ENCODE data around the gene TTC19. TPM values are rescaled to one million over a fixed set of nuclear protein-coding genes. Genes with fewer than 3 reads are reported as not detected.

Gene TTC19
- total and polyA plus RNA-seq, 2 experiments from 2014 or later: 30.3 to 93.5 TPM

- TF ChIP-seq ZNF462 (CRISPR knock-in tag; IDR thresholded peaks at IDR 0.05): no peak
- TF ChIP-seq EZH2 (IDR thresholded peaks at IDR 0.05; ENCODE audit: low read depth, unreplicated experiment): no peak
- no peak for TF ChIP-seq CTCF (conservative IDR thresholded peaks at IDR 0.05; ENCODE audit: low read depth in 2 of 2)
- TF ChIP-seq JUNB (IDR thresholded peaks at IDR 0.05; ENCODE audit: unreplicated experiment): no peak
- no peak for TF ChIP-seq ZNF114 (CRISPR knock-in tag; IDR thresholded peaks at IDR 0.05)
These were observed 41.9 kb upstream of the TTC19 start (continued) for GRCh38 chr17:15957608-15958307.

- TF ChIP-seq ZNF331 (CRISPR knock-in tag; IDR thresholded peaks at IDR 0.05; ENCODE audit: low read depth): no peak
- no peak for TF ChIP-seq POLR2AphosphoS5 (IDR thresholded peaks at IDR 0.05; ENCODE audit: low read depth)
- no peak for TF ChIP-seq STAT1 (IDR thresholded peaks at IDR 0.05; ENCODE audit: unreplicated experiment)
- no peak for TF ChIP-seq JUNB (IDR thresholded peaks at IDR 0.05; ENCODE audit: unreplicated experiment)
- no peak for TF ChIP-seq REST (IDR thresholded peaks at IDR 0.05; ENCODE audit: unreplicated experiment)
- TF ChIP-seq CREB1 (CRISPR knock-in tag; IDR thresholded peaks at IDR 0.05; ENCODE audit: low read depth): no peak
- TF ChIP-seq EZH2 (IDR thresholded peaks at IDR 0.05; ENCODE audit: low read depth, unreplicated experiment): no peak
- TF ChIP-seq NANOG (IDR thresholded peaks at IDR 0.05; ENCODE audit: borderline replicate concordance): no peak
- TF ChIP-seq ZNF114 (CRISPR knock-in tag; IDR thresholded peaks at IDR 0.05): no peak
- TF ChIP-seq EZH2phosphoT487 (IDR thresholded peaks at IDR 0.05; ENCODE audit: unreplicated experiment): no peak
- ATAC-seq: no peak
- H3K4me3 ChIP-seq: no peak overlapping the region
These were observed 41.2 kb upstream of the TTC19 start for GRCh38 chr17:15958484-15958854.

More at GRCh38 chr17:15958484-15958854, 41.2 kb upstream of the TTC19 start:
- H3K4me1 Mint-ChIP-seq: peaks cover 28% of the 10 kb centered on the region
- Histone ChIP-seq H3K79me2 (replicated peaks; ENCODE audit: insufficient read depth) (no peaks in the 10 kb centered on the region), H4K20me1 (replicated peaks; ENCODE audit: insufficient read depth) (no peaks in the 10 kb centered on the region), H3F3A (replicated peaks; ENCODE audit: low read depth) (no peaks in the 10 kb centered on the region), H3K27ac (ENCODE audit: low read depth) (no peak overlapping the region), H2AFZ (no peak overlapping the region), H3K27me3 (ENCODE audit: insufficient read depth) (no peaks in the 10 kb centered on the region), H3K36me3 (ENCODE audit: insufficient read depth) (no peaks in the 10 kb centered on the region), H3K4me2 (no peak overlapping the region), H3K4me1 (ENCODE audit: insufficient read depth) (peaks cover 7% of the 10 kb centered on the region; the same call in 1 of the 2 replicates), H3K9me2 (ENCODE audit: insufficient read depth) (no peaks in the 10 kb centered on the region)
- no peaks in the 10 kb centered on the region; the same call in 2 of the 3 replicates for H3K36me3 Mint-ChIP-seq (ENCODE audit: low read depth)
- H3K9me3 Mint-ChIP-seq: no peaks in the 10 kb centered on the region
- no peak overlapping the region for H3K4me3 Mint-ChIP-seq
- peaks cover 7% of the 10 kb centered on the region for H3K27me3 Mint-ChIP-seq (ENCODE audit: insufficient read depth, low read depth, poor library complexity)
- no peak overlapping the region for H3K27ac Mint-ChIP-seq
- no peak for DNase-seq (ENCODE audit: low spot score)
